Upper lobe of left lung (tissue), 4 donors: ENCODE measurements around the gene DST.

ENCODE experiments used
- EP300 ChIP-seq, 4 donors: sonication (generic); formaldehyde crosslinking; IDR thresholded peaks; one replicate each; pipeline ENCODE4 v1.5.1; 2017; ENCODE audit warnings: antibody characterized with exemption in 4 of 4, control low read depth in 2 of 4
- TF ChIP-seq, protein P1 (sequence below), 6 experiments: fragments of 450-650 bp in 4 of 6; fragments of 200-600 bp in 2 of 6; sonication (generic) in 2 of 6; IDR thresholded peaks; one replicate each; pipeline ENCODE4 v1.5.1; 2016 to 2019; ENCODE audit warnings: antibody characterized with exemption in 6 of 6

DNA sequence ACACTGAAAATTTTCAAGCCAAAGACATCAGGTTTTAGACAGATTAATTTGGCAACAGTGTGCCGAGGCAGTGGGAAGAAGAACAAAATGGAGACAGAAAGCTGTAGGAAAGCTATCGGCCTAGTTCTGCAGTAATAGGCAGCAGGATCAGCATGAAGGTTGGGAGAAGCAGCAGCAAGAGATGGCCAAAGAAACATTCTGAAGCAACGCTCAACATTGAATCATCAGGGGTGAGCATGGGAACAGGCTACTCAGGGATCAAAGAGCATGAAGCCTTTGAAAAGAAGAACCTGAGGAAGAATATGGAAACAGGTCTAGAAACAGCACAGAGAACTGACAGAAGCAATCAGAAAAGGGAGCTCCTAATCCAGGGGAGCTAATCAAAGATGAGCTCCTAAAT is 7.1 kb upstream of the DST start:
- TF ChIP-seq, protein P1, sequence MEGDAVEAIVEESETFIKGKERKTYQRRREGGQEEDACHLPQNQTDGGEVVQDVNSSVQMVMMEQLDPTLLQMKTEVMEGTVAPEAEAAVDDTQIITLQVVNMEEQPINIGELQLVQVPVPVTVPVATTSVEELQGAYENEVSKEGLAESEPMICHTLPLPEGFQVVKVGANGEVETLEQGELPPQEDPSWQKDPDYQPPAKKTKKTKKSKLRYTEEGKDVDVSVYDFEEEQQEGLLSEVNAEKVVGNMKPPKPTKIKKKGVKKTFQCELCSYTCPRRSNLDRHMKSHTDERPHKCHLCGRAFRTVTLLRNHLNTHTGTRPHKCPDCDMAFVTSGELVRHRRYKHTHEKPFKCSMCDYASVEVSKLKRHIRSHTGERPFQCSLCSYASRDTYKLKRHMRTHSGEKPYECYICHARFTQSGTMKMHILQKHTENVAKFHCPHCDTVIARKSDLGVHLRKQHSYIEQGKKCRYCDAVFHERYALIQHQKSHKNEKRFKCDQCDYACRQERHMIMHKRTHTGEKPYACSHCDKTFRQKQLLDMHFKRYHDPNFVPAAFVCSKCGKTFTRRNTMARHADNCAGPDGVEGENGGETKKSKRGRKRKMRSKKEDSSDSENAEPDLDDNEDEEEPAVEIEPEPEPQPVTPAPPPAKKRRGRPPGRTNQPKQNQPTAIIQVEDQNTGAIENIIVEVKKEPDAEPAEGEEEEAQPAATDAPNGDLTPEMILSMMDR (IDR thresholded peaks at IDR 0.05), result no peak
- TF ChIP-seq EP300 (IDR thresholded peaks at IDR 0.05), result no peak
